C4-2B (cell line): ENCODE results near the gene LNX2.

Source experiments
- CTCF ChIP-seq: fragments of 450-650 bp; conservative IDR thresholded peaks from 2 replicates; pipeline ENCODE4 v1.5.1; 2017; ENCODE audit warnings: mild to moderate bottlenecking
- ZFX ChIP-seq: fragments of 450-650 bp; IDR thresholded peaks from 2 replicates; pipeline ENCODE4 v1.6.1; 2017

GRCh38 chr13:27659145-27659865 is 39.0 kb upstream of the LNX2 start:
- TF ChIP-seq CTCF (0 out of 2 replicates have a peak, but pooled peaks have one; percentile 6), ZFX (no peak)
